ENCODE measurements around the gene UQCRC1. TPM values are rescaled to one million over a fixed set of nuclear protein-coding genes. Genes with fewer than 3 reads are reported as not detected.

Gene UQCRC1
- total and polyA plus RNA-seq, 2 of the 8 experiments (the other 6 are each of a cell fraction or from before 2014, with no cell fraction given): 310 to 720 TPM

DNA sequence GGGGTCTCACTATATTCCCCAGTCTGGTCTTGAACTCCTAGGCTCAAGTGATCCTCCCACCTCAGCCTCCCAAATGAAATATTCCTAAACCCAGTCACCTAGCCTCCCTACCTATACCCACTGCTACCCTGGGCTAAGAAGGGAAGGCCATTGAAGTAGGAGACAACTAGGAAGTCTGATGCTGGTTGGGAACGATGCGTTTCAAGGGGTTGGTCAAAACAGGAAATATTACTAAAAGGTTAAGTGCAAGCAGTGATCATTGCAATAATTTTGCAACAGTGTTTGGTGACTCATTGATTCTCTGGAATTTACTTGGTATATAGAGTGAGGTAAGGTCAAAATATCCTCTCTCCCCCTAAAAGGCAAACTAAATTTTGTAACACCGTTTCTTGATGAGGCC lies 4.6 kb upstream of the UQCRC1 start:
- Histone ChIP-seq H3K23me2 (ENCODE audit: low read depth, low read length) (0 out of 2 replicates have a peak, but pooled peaks cover 2% of the 10 kb centered on the region), H3K9ac (replicated peaks in 1 of 4; ENCODE audit: extremely low read depth in 1 of 4, low read depth in 3 of 4, low read length in 3 of 4) (no peak overlapping the region), H4K91ac (replicated peaks; ENCODE audit: insufficient read length, low read length) (no peak overlapping the region), H2AFZ (ENCODE audit: low read length) (no peak overlapping the region), H3K79me1 (ENCODE audit: low read depth, low read length) (no peaks in the 10 kb centered on the region), H3K4ac (replicated peaks; ENCODE audit: insufficient read length, low read depth, low read length) (no peak overlapping the region), H2AK5ac (ENCODE audit: low read depth, low read length) (no peak overlapping the region), H3K9me3 (ENCODE audit: insufficient read depth in 2 of 2, low read depth in 1 of 2, low read length in 1 of 2) (no peaks in the 10 kb centered on the region), H2BK5ac (ENCODE audit: low read depth, low read length) (no peak overlapping the region), H3K18ac (ENCODE audit: extremely low read depth, low read length) (no peak overlapping the region), H2BK12ac (ENCODE audit: low read depth, low read length) (no peak overlapping the region), H2BK120ac (replicated peaks; ENCODE audit: low read depth, low read length) (no peak overlapping the region), H2BK15ac (ENCODE audit: low read length) (no peak overlapping the region), H4K8ac (ENCODE audit: extremely low read depth, insufficient read depth, low read length) (no peak overlapping the region), H3K14ac (ENCODE audit: insufficient read length) (no peak overlapping the region), H3K4me1 (replicated peaks in 1 of 4; ENCODE audit: control insufficient read depth in 3 of 4, insufficient read depth in 4 of 4, low read length in 3 of 4) (peaks cover 0 to 2% (median under 1%) of the 10 kb centered on the region in 4 experiments; a peak in 2 of 7 replicates), H3K4me2 (ENCODE audit: insufficient read depth in 1 of 2, low read depth in 2 of 2, low read length in 2 of 2) (no peak overlapping the region), H3K36me3 (ENCODE audit: control insufficient read depth in 2 of 4, insufficient read depth in 4 of 4, low read length in 3 of 4) (peaks cover 0 to 3% (median 0%) of the 10 kb centered on the region in 4 experiments; a peak in 2 of 8 replicates), H3K27me3 (replicated peaks in 1 of 4; ENCODE audit: control insufficient read depth in 3 of 4, extremely low read depth in 1 of 4, insufficient read depth in 3 of 4, low read length in 3 of 4) (no peaks in the 10 kb centered on the region), H4K5ac (ENCODE audit: insufficient read length, low read depth, low read length) (no peak overlapping the region), H3K4me3 (ENCODE audit: extremely low read depth in 1 of 4, insufficient read depth in 2 of 4, low read depth in 3 of 4, low read length in 4 of 4) (no peak overlapping the region), H3K56ac (replicated peaks; ENCODE audit: insufficient read length, low read depth, low read length) (no peak overlapping the region), H3K79me2 (ENCODE audit: control insufficient read depth in 1 of 2, insufficient read depth in 2 of 2, low read length in 2 of 2) (peaks cover under 1 to 1% of the 10 kb centered on the region in 2 experiments; a peak in 2 of 4 replicates), H2BK20ac (ENCODE audit: low read length) (no peak overlapping the region), H3K27ac (ENCODE audit: low read depth, low read length) (no peak overlapping the region), H4K20me1 (replicated peaks in 1 of 2; ENCODE audit: control insufficient read depth in 1 of 2, insufficient read depth in 2 of 2, low read length in 2 of 2) (peaks cover 0 to 3% of the 10 kb centered on the region in 2 experiments), H3K23ac (ENCODE audit: insufficient read length) (no peak overlapping the region)
- no peak for FAIRE-seq
- WGBS, 2 experiments (ENCODE audit: extremely low coverage in 1 of 2, insufficient coverage in 1 of 2, insufficient read length in 1 of 2, insufficient replicate concordance in 2 of 2, low coverage in 1 of 2, low lambda C conversion rate in 2 of 2, missing lambda C conversion rate in 1 of 2): 97% methylated on average over 3 of the region's 3 CpGs; no CpG with 5 or more reads in 1 of the 2 experiments
- POLR2A ChIA-PET (ENCODE audit: partially characterized antibody): interaction anchor here (0.7 to 5.0 kb wide), 5 partner anchors 9 to 168 kb away, joined by 3 to 75 read pairs (median 3); partner anchors contain the start of genes CELSR3 and TMEM89
- CTCF ChIA-PET (ENCODE audit: partially characterized antibody): interaction anchor here (2.5 kb wide), 1 partner anchor 10 kb away, joined by 7 read pairs; no protein-coding TSS in a partner anchor
- no peak for DNase-seq (ENCODE audit: low read depth in 1 of 2, low spot score in 2 of 2)
- TF ChIP-seq TEAD4 (IDR thresholded peaks at IDR 0.05; ENCODE audit: low read depth, low read length) (no peak), SIN3A (conservative IDR thresholded peaks at IDR 0.05 in 1 of 2, IDR thresholded peaks at IDR 0.05 in 1 of 2; ENCODE audit: low read depth in 1 of 2, low read length in 2 of 2) (no peak), POU5F1 (IDR thresholded peaks at IDR 0.05; ENCODE audit: low read depth, low read length) (no peak), EZH2 (IDR thresholded peaks at IDR 0.05; ENCODE audit: low read depth, low read length, severe bottlenecking) (no peak), FOSL1 (IDR thresholded peaks at IDR 0.05; ENCODE audit: insufficient read depth, low read depth, low read length) (no peak), RNF2 (IDR thresholded peaks at IDR 0.05; ENCODE audit: borderline replicate concordance, low read depth, low read length, missing control alignments, poor library complexity, severe bottlenecking) (no peak), HDAC6 (IDR thresholded peaks at IDR 0.05; ENCODE audit: low read depth, low read length) (no peak), CBX8 (IDR thresholded peaks at IDR 0.05; ENCODE audit: borderline replicate concordance, low read depth, low read length) (no peak), RXRA (IDR thresholded peaks at IDR 0.05; ENCODE audit: insufficient read depth, low read depth, low read length) (no peak), E2F6 (IDR thresholded peaks at IDR 0.05) (no peak), EP300 (IDR thresholded peaks at IDR 0.05; ENCODE audit: borderline replicate concordance in 1 of 2, low read depth in 2 of 2, low read length in 2 of 2) (no peak), KDM4A (IDR thresholded peaks at IDR 0.05; ENCODE audit: low read depth, low read length, severe bottlenecking) (no peak)

Measured in H1 (cell line).